IMR-90 (cell line): ENCODE measurements around the gene GLTPD2. TPM values are rescaled to one million over a fixed set of nuclear protein-coding genes. Genes with fewer than 3 reads are reported as not detected.

Source experiments
- ATAC-seq: fragments of 200-7000 bp; cut with Tn5 transposase; 2 replicates; pipeline ENCODE4 v1.9.1; 2020; ENCODE audit warnings: low read depth, mild to moderate bottlenecking, moderate library complexity
- BruUV-seq: library from RNA; stranded (reverse); fragments of 400-500 nt; replicated peaks from 2 replicates; lab custom pipeline; 2021; lab: Mats Ljungman, UMichigan
- CTCF ChIA-PET: fragments of 300-600 bp; formaldehyde crosslinking; extraction: SDS; loops from one replicate; lab custom pipeline; 2021; ENCODE audit warnings: antibody characterized with exemption; lab: Yijun Ruan, JAX
- POLR2A ChIA-PET: fragments of 300-600 bp; sonication (Branson Sonifier 250); formaldehyde crosslinking; loops from one replicate; lab custom pipeline; 2022; ENCODE audit warnings: antibody characterized with exemption; ENCODE audit not compliant: unreplicated experiment; lab: Charles Lee
- DNase-seq: peaks from one replicate; pipeline ENCODE4 v3.0.0; 2013
- H2AFZ ChIP-seq: replicated peaks from 2 replicates; pipeline ENCODE3; 2013; ENCODE audit warnings: low read length, mild to moderate bottlenecking; ENCODE audit not compliant: poor library complexity
- H2AK5ac ChIP-seq: 2 replicates; pipeline ENCODE4 v1.6.1; 2013; ENCODE audit warnings: low read depth, low read length, inconsistent platforms
- H2AK9ac ChIP-seq: replicated peaks from 2 replicates; pipeline ENCODE3; 2013; ENCODE audit warnings: mild to moderate bottlenecking, low read depth, low read length, moderate library complexity; ENCODE audit not compliant: poor library complexity
- H2BK120ac ChIP-seq: 2 replicates; pipeline ENCODE4 v1.6.1; 2013; ENCODE audit warnings: low read depth, low read length, inconsistent platforms
- H2BK15ac ChIP-seq: 3 replicates; pipeline ENCODE4 v1.6.1; 2013; ENCODE audit warnings: low read depth, low read length, inconsistent platforms
- H2BK20ac ChIP-seq: 2 replicates; pipeline ENCODE4 v1.6.1; 2013; ENCODE audit warnings: low read depth, mild to moderate bottlenecking, inconsistent platforms, low read length, moderate library complexity
- H2BK5ac ChIP-seq: 2 replicates; pipeline ENCODE4 v1.6.1; 2013; ENCODE audit warnings: mild to moderate bottlenecking, low read depth, low read length, inconsistent platforms; ENCODE audit not compliant: poor library complexity, severe bottlenecking
- H3K14ac ChIP-seq: replicated peaks from 2 replicates; pipeline ENCODE4 v1.6.1; 2013; ENCODE audit warnings: low read depth, low read length, inconsistent platforms
- H3K18ac ChIP-seq: 2 replicates; pipeline ENCODE4 v1.6.1; 2013; ENCODE audit warnings: low read depth, low read length, control low read depth
- H3K23ac ChIP-seq: 2 replicates; pipeline ENCODE4 v1.6.1; 2013; ENCODE audit warnings: low read depth, low read length, inconsistent platforms
- H3K27ac ChIP-seq: 2 replicates; pipeline ENCODE4 v1.5.1; 2013; ENCODE audit warnings: mild to moderate bottlenecking, control low read depth, low read length; ENCODE audit not compliant: insufficient read depth
- H3K27me3 ChIP-seq: 2 replicates; pipeline ENCODE4 v1.6.1; 2013; ENCODE audit warnings: low read length; ENCODE audit not compliant: control insufficient read depth, insufficient read depth
- H3K36me3 ChIP-seq: 2 replicates; pipeline ENCODE4 v1.6.1; 2013; ENCODE audit warnings: low read length, mixed read lengths; ENCODE audit not compliant: control insufficient read depth, insufficient read depth
- H3K4ac ChIP-seq: 2 replicates; pipeline ENCODE4 v1.6.1; 2013; ENCODE audit warnings: low read depth, low read length, inconsistent platforms
- H3K4me1 ChIP-seq: 2 replicates; pipeline ENCODE4 v1.6.1; 2013; ENCODE audit warnings: low read length, mixed read lengths; ENCODE audit not compliant: control insufficient read depth, insufficient read depth
- H3K4me2 ChIP-seq: 2 replicates; pipeline ENCODE4 v1.6.1; 2013; ENCODE audit warnings: low read depth, mild to moderate bottlenecking, control low read depth, low read length, moderate library complexity
- H3K4me3 ChIP-seq: 2 replicates; pipeline ENCODE4 v1.5.1; 2013; ENCODE audit warnings: low read depth, mild to moderate bottlenecking, control low read depth, low read length, moderate library complexity; ENCODE audit not compliant: insufficient read depth
- H3K56ac ChIP-seq: 2 replicates; pipeline ENCODE4 v1.6.1; 2013; ENCODE audit warnings: low read length, inconsistent platforms; ENCODE audit not compliant: insufficient read depth; ENCODE audit errors: extremely low read depth
- H3K79me1 ChIP-seq, 2 experiments: 2 replicates each; pipeline ENCODE4 v1.6.1; 2013; ENCODE audit warnings: low read length in 2 of 2, inconsistent platforms in 1 of 2, low read depth in 1 of 2
- H3K9ac ChIP-seq: 2 replicates; pipeline ENCODE4 v1.6.1; 2013; ENCODE audit warnings: low read depth, low read length, control low read depth
- H3K9me1 ChIP-seq: 2 replicates; pipeline ENCODE4 v1.6.1; 2013; ENCODE audit warnings: low read length, inconsistent platforms; ENCODE audit not compliant: insufficient read depth
- H3K9me3 ChIP-seq: 2 replicates; pipeline ENCODE4 v1.6.1; 2013; ENCODE audit warnings: low read length; ENCODE audit not compliant: control insufficient read depth, insufficient read depth
- H4K20me1 ChIP-seq: 2 replicates; pipeline ENCODE4 v1.6.1; 2013; ENCODE audit warnings: low read length, inconsistent platforms; ENCODE audit not compliant: insufficient read depth
- H4K5ac ChIP-seq: 2 replicates; pipeline ENCODE4 v1.6.1; 2013; ENCODE audit warnings: mild to moderate bottlenecking, low read depth, low read length, control low read depth
- H4K8ac ChIP-seq, 2 experiments: 2 replicates each; pipeline ENCODE4 v1.6.1; 2013; ENCODE audit warnings: low read depth in 2 of 2, low read length in 2 of 2, control low read depth in 1 of 2, inconsistent platforms in 1 of 2
- H4K91ac ChIP-seq: 2 replicates; pipeline ENCODE4 v1.6.1; 2013; ENCODE audit warnings: low read depth, low read length, inconsistent platforms; ENCODE audit not compliant: insufficient read depth
- MXI1 ChIP-seq: IDR thresholded peaks from 2 replicates; pipeline ENCODE4 v1.6.1; 2012; ENCODE audit warnings: low read depth, mild to moderate bottlenecking, low read length, moderate library complexity, borderline replicate concordance
- RCOR1 ChIP-seq: IDR thresholded peaks from 2 replicates; pipeline ENCODE4 v1.6.1; 2012; ENCODE audit warnings: mild to moderate bottlenecking, low read length, improper control_type of control experiment; ENCODE audit not compliant: insufficient replicate concordance
- WGBS, 2 experiments: methylation state at CpG; one replicate each; pipeline versions ENCODE4 v1.1.5 to v1.1.7; 2013; ENCODE audit warnings: missing lambda C conversion rate in 2 of 2; ENCODE audit not compliant: insufficient read length in 1 of 2; ENCODE audit errors: extremely low coverage in 2 of 2; 5-methylcytosine and 5-hydroxymethylcytosine counted together
- dilution Hi-C: fragments of 300-500 bp; cut with HindIII; formaldehyde crosslinking; loops from one replicate; pipeline ENCODE4 v1.14.3; 2018; ENCODE audit warnings: low sequenced_read_pairs; ENCODE audit not compliant: unreplicated experiment
- in situ Hi-C: fragments of 300-500 bp; cut with MboI; formaldehyde crosslinking; loops from 3 replicates; pipeline ENCODE4 v1.14.3; 2019; ENCODE audit warnings: low sequenced_read_pairs, inconsistent platforms, mixed read lengths
- intact Hi-C: fragments of 100-400 bp; cut with micrococcal nuclease; formaldehyde crosslinking; loops from 2 replicates; pipeline ENCODE4 v1.10.0; 2022
- polyA plus RNA-seq, 3 experiments: library from polyadenylated mRNA; depleted of rRNA; stranded (reverse); fragments of >200 nt; gene quantifications; 2 replicates each; pipeline ENCODE4 v1.2.3, GENCODE V29; 2012; ENCODE audit warnings: low replicate concordance in 1 of 3
- total RNA-seq: library from RNA; depleted of rRNA; stranded (reverse); fragments of >200 nt; gene quantifications from 2 replicates; pipeline ENCODE4 v1.2.3, GENCODE V29; 2012

Gene GLTPD2
- total and polyA plus RNA-seq, 2 of the 4 experiments (the other 2 are of a cell fraction), result not detected

DNA sequence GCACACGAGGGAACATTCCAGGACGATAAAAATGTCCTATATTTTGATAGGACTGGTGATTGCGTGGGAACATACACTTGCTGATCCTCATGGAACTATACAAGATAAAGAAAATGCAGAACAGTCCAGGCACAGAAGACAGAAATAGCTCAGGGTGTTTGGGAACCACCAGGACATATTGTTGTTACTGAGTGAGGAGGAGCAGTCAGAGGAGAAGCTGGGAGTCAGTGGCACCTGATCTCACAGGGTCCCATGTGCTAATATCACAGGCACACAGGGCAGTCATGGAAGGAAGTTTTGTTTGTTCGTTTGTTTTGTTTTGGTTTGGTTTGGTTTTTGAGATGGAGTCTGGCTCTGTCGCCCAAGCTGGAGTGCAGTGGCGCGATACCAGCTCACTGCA, 23.9 kb downstream of the GLTPD2 start:
- DNase-seq (no peak), ATAC-seq (no peak)
- Histone ChIP-seq H2BK120ac (no peak overlapping the region), H4K91ac (no peak overlapping the region), H2AFZ (no peak overlapping the region), H2BK15ac (no peak overlapping the region), H2AK9ac (no peak overlapping the region), H3K79me1 (peaks cover 0 to 11% of the 10 kb centered on the region in 2 experiments; a peak in 3 of 4 replicates), H3K56ac (no peak overlapping the region), H3K18ac (no peak overlapping the region), H3K9ac (no peak overlapping the region), H4K5ac (no peak overlapping the region), H3K27ac (no peak overlapping the region), H3K4me3 (no peak overlapping the region), H4K20me1 (peaks cover 11% of the 10 kb centered on the region), H3K36me3 (peaks cover 46% of the 10 kb centered on the region), H3K14ac (no peak overlapping the region), H3K23ac (no peak overlapping the region), H2BK5ac (no peak overlapping the region), H3K9me3 (no peaks in the 10 kb centered on the region), H3K4me1 (peaks cover 2% of the 10 kb centered on the region; the same call in 1 of the 2 replicates), H2AK5ac (no peak overlapping the region), H3K4ac (no peak overlapping the region), H2BK20ac (no peak overlapping the region), H4K8ac (no peak overlapping the region), H3K4me2 (no peak overlapping the region), H3K27me3 (no peaks in the 10 kb centered on the region), H3K9me1 (0 out of 2 replicates have a peak, but pooled peaks cover 4% of the 10 kb centered on the region)
- dilution Hi-C loops, result no loop called here
- in situ Hi-C loops, result no loop called here
- TF ChIP-seq RCOR1, result no peak
- no peak for TF ChIP-seq MXI1
- 100% methylated on average over 2 of the region's 7 CpGs; no CpG with 5 or more reads in 1 of the 2 experiments for WGBS, 2 experiments
- ChIA-PET CTCF (no interaction called here), POLR2A (no interaction called here)
- BruUV-seq, result no TSS peak
- intact Hi-C loops, result no loop called here
